Activated T-cell treated with anti-CD3 and anti-CD28 coated beads, Interleukin-2, amount 50 U/mL, for 4 hours (primary cell): ENCODE results near the gene NTRK1. TPM values are rescaled to one million over a fixed set of nuclear protein-coding genes. Genes with fewer than 3 reads are reported as not detected.

ENCODE experiments used
- ATAC-seq, 2 donors: fragments of 200-7000 bp; cut with Tn5 transposase; one replicate each; pipeline ENCODE4 v1.10.0; 2021
- DNase-seq: peaks from one replicate; pipeline ENCODE4 v3.0.0-alpha.2; 2020
- H3K27me3 Mint-ChIP-seq: one replicate; pipeline ENCODE4 v1.8.0; 2021; ENCODE audit warnings: low read depth, mixed read lengths
- H3K36me3 Mint-ChIP-seq: one replicate; pipeline ENCODE4 v1.8.0; 2022; ENCODE audit warnings: mixed read lengths; ENCODE audit not compliant: insufficient read depth
- H3K4me1 Mint-ChIP-seq: one replicate; pipeline ENCODE4 v1.8.0; 2021; ENCODE audit warnings: low read depth, mixed read lengths
- H3K4me3 Mint-ChIP-seq: one replicate; pipeline ENCODE4 v1.8.0; 2021; ENCODE audit warnings: mild to moderate bottlenecking, moderate library complexity, mixed read lengths
- H3K9me3 Mint-ChIP-seq: one replicate; pipeline ENCODE4 v1.8.0; 2021; ENCODE audit warnings: mixed read lengths
- total RNA-seq, 3 donors: library from RNA; stranded (reverse); gene quantifications; one replicate each; pipeline ENCODE4 v1.2.1, GENCODE V29; 2021

NTRK1 gene
- 1 to 10 TPM in 2 of 3 donors, under 1 TPM in 1; 0.55 to 2.4 (median 1.8) TPM for total RNA-seq

- ATAC-seq (peak; percentile 76 to 82), DNase-seq (peak; percentile 58)
- Mint-ChIP-seq H3K4me3 (peak within 1 kb of the TSS; percentile 77), H3K27me3 (peaks cover 75% of the 10 kb centered on the region), H3K9me3 (no peaks in the 10 kb centered on the region), H3K36me3 (no peaks in the 10 kb centered on the region), H3K4me1 (peaks cover 29% of the 10 kb centered on the region)
These were observed at the start of gene NTRK1 for GRCh38 chr1:156860628-156861423. Gene NTRK1, plus strand, starts transcription at chr1:156860865. Its CDS starts 70 bp downstream, at chr1:156860935.

GRCh38 chr1:156811168-156811567, 49.5 kb upstream of the NTRK1 start:
- no peaks in the 10 kb centered on the region for H3K9me3 Mint-ChIP-seq
- no peak for ATAC-seq
- peak overlapping the region; percentile 81 for H3K4me3 Mint-ChIP-seq
- H3K36me3 Mint-ChIP-seq: peaks cover 65% of the 10 kb centered on the region
- DNase-seq: no peak
- H3K27me3 Mint-ChIP-seq: no peaks in the 10 kb centered on the region
- peaks cover 64% of the 10 kb centered on the region for H3K4me1 Mint-ChIP-seq

GRCh38 chr1:156812293-156812990, 48.2 kb upstream of the NTRK1 start:
- H3K27me3 Mint-ChIP-seq: no peaks in the 10 kb centered on the region
- no peak for DNase-seq
- peaks cover 56% of the 10 kb centered on the region for H3K36me3 Mint-ChIP-seq
- H3K4me1 Mint-ChIP-seq: peaks cover 68% of the 10 kb centered on the region
- H3K9me3 Mint-ChIP-seq: no peaks in the 10 kb centered on the region
- H3K4me3 Mint-ChIP-seq: peak overlapping the region; percentile 81
- ATAC-seq: no peak

GRCh38 chr1:156813298-156813697, 47.4 kb upstream of the NTRK1 start:
- H3K27me3 Mint-ChIP-seq: no peaks in the 10 kb centered on the region
- H3K4me3 Mint-ChIP-seq: peak overlapping the region; percentile 81
- ATAC-seq (no peak), DNase-seq (no peak)
- peaks cover 48% of the 10 kb centered on the region for H3K36me3 Mint-ChIP-seq
- no peaks in the 10 kb centered on the region for H3K9me3 Mint-ChIP-seq
- H3K4me1 Mint-ChIP-seq: peaks cover 63% of the 10 kb centered on the region

GRCh38 chr1:156813750-156814570, 46.7 kb upstream of the NTRK1 start:
- peaks cover 45% of the 10 kb centered on the region for H3K36me3 Mint-ChIP-seq
- H3K4me1 Mint-ChIP-seq: peaks cover 58% of the 10 kb centered on the region
- no peaks in the 10 kb centered on the region for H3K27me3 Mint-ChIP-seq
- peak overlapping the region; percentile 81 for H3K4me3 Mint-ChIP-seq
- H3K9me3 Mint-ChIP-seq: no peaks in the 10 kb centered on the region
- peak; percentile 81 for DNase-seq
- peak; percentile 32 to 35 for ATAC-seq

GRCh38 chr1:156814571-156815260, 45.9 kb upstream of the NTRK1 start:
- Mint-ChIP-seq H3K4me1 (peaks cover 55% of the 10 kb centered on the region), H3K4me3 (peak overlapping the region; percentile 81), H3K36me3 (peaks cover 41% of the 10 kb centered on the region), H3K9me3 (no peaks in the 10 kb centered on the region), H3K27me3 (no peaks in the 10 kb centered on the region)
- peak in 1 of 2 donors; percentile 15 for ATAC-seq
- peak; percentile 60 for DNase-seq

GRCh38 chr1:156815307-156815826, 45.3 kb upstream of the NTRK1 start:
- peaks cover 55% of the 10 kb centered on the region for H3K4me1 Mint-ChIP-seq
- ATAC-seq (no peak), DNase-seq (no peak)
- peak overlapping the region; percentile 81 for H3K4me3 Mint-ChIP-seq
- peaks cover 40% of the 10 kb centered on the region for H3K36me3 Mint-ChIP-seq
- H3K9me3 Mint-ChIP-seq: no peaks in the 10 kb centered on the region
- no peaks in the 10 kb centered on the region for H3K27me3 Mint-ChIP-seq

- Mint-ChIP-seq H3K4me3 (peak overlapping the region; percentile 81), H3K9me3 (no peaks in the 10 kb centered on the region), H3K36me3 (peaks cover 38% of the 10 kb centered on the region), H3K27me3 (no peaks in the 10 kb centered on the region), H3K4me1 (peaks cover 58% of the 10 kb centered on the region)
- peak in 1 of 2 donors; percentile 0 for ATAC-seq
- DNase-seq: no peak
These were observed 44.7 kb upstream of the NTRK1 start for GRCh38 chr1:156815961-156816422.

GRCh38 chr1:156816561-156817328, 43.9 kb upstream of the NTRK1 start, which contains the start of gene SH2D2A:
Gene SH2D2A, minus strand, starts transcription at chr1:156816848. Its CDS starts 140 bp downstream, at chr1:156816708.
- Mint-ChIP-seq H3K4me1 (peaks cover 57% of the 10 kb centered on the region), H3K4me3 (peak within 1 kb of the TSS; percentile 81), H3K36me3 (peaks cover 31% of the 10 kb centered on the region), H3K9me3 (no peaks in the 10 kb centered on the region), H3K27me3 (no peaks in the 10 kb centered on the region)
- peak; percentile 93 to 94 for ATAC-seq
- peak; percentile 95 for DNase-seq

- H3K4me1 Mint-ChIP-seq: peaks cover 31% of the 10 kb centered on the region
- no peaks in the 10 kb centered on the region for H3K27me3 Mint-ChIP-seq
- no peak for DNase-seq
- no peak overlapping the region for H3K4me3 Mint-ChIP-seq
- H3K9me3 Mint-ChIP-seq: no peaks in the 10 kb centered on the region
- H3K36me3 Mint-ChIP-seq: no peaks in the 10 kb centered on the region
- peak; percentile 77 to 81 for ATAC-seq
These were observed 38.9 kb upstream of the NTRK1 start for GRCh38 chr1:156821801-156822200.

GRCh38 chr1:156822680-156823079, 38.0 kb upstream of the NTRK1 start:
- H3K27me3 Mint-ChIP-seq: no peaks in the 10 kb centered on the region
- no peak for ATAC-seq
- peaks cover 27% of the 10 kb centered on the region for H3K4me1 Mint-ChIP-seq
- no peak overlapping the region for H3K4me3 Mint-ChIP-seq
- no peaks in the 10 kb centered on the region for H3K36me3 Mint-ChIP-seq
- H3K9me3 Mint-ChIP-seq: no peaks in the 10 kb centered on the region
- DNase-seq: no peak

- H3K36me3 Mint-ChIP-seq: no peaks in the 10 kb centered on the region
- no peak for ATAC-seq
- no peaks in the 10 kb centered on the region for H3K9me3 Mint-ChIP-seq
- peaks cover 24% of the 10 kb centered on the region for H3K4me1 Mint-ChIP-seq
- no peak for DNase-seq
- no peaks in the 10 kb centered on the region for H3K27me3 Mint-ChIP-seq
- H3K4me3 Mint-ChIP-seq: no peak overlapping the region
These were observed 37.4 kb upstream of the NTRK1 start for GRCh38 chr1:156823210-156823790.
